Sigmoid colon (tissue), 7 donors: ENCODE data around the gene INTS3. TPM values are rescaled to one million over a fixed set of nuclear protein-coding genes. Genes with fewer than 3 reads are reported as not detected.
A peak's percentile ranks its signal among the peaks of the same experiment; 100 is the strongest.

ENCODE experiments used
- DNase-seq: peaks from one replicate; pipeline ENCODE4 v3.0.0-alpha.2; 2019
- H3K27ac ChIP-seq, 4 donors: fragments of 200-600 bp; sonication (generic); one replicate each; pipeline ENCODE4 v1.5.1; 2016 to 2019; ENCODE audit warnings: mild to moderate bottlenecking in 1 of 4
- H3K27me3 ChIP-seq, 3 donors: fragments of 200-600 bp; sonication (generic); one replicate each; pipeline ENCODE4 v1.5.1; 2019; ENCODE audit warnings: mild to moderate bottlenecking in 1 of 3
- H3K36me3 ChIP-seq, 4 donors: fragments of 200-600 bp; sonication (generic); one replicate each; pipeline ENCODE4 v1.5.1; 2016 to 2019
- H3K4me1 ChIP-seq, 4 donors: fragments of 200-600 bp; sonication (generic); one replicate each; pipeline ENCODE4 v1.5.1; 2017 to 2019
- H3K4me3 ChIP-seq, 4 donors: fragments of 200-600 bp; sonication (generic); one replicate each; pipeline ENCODE4 v1.5.1; 2017 to 2019; ENCODE audit warnings: mild to moderate bottlenecking in 2 of 4, moderate library complexity in 1 of 4
- H3K9me3 ChIP-seq, 4 donors: fragments of 200-600 bp in 3 of 4; sonication (generic) in 3 of 4; one replicate each; pipeline versions ENCODE4 v1.5.1 to v1.6.1; 2013 to 2019
- EP300 ChIP-seq, 4 donors: sonication (generic); formaldehyde crosslinking; IDR thresholded peaks; one replicate each; pipeline ENCODE4 v1.6.1; 2017; ENCODE audit warnings: antibody characterized with exemption in 4 of 4
- POLR2A ChIP-seq, 2 donors: fragments of 450-650 bp; IDR thresholded peaks; one replicate each; pipeline ENCODE4 v1.6.1; 2016; ENCODE audit warnings: antibody characterized with exemption in 2 of 2, mild to moderate bottlenecking in 2 of 2, moderate library complexity in 2 of 2
- POLR2AphosphoS5 ChIP-seq, 4 donors: sonication (generic); formaldehyde crosslinking; IDR thresholded peaks; one replicate each; pipeline ENCODE4 v1.6.1; 2017; ENCODE audit warnings: antibody characterized with exemption in 4 of 4
- WGBS, 2 donors: extraction: QIAGEN DNeasy Blood & Tissue Kit; methylation state at CpG; one replicate each; pipeline ENCODE4 v1.1.7; 2013; 5-methylcytosine and 5-hydroxymethylcytosine counted together
- intact Hi-C: fragments of 100-400 bp; cut with DNase I; formaldehyde crosslinking; loops from one replicate; pipeline ENCODE4 v1.15.1; 2023
- polyA plus RNA-seq, 3 donors: library from polyadenylated mRNA; stranded (reverse); fragments of 200-250 nt; gene quantifications; one replicate each; pipeline ENCODE4 v1.2.3, GENCODE V29; 2013
- total RNA-seq, 4 donors: library from RNA; depleted of rRNA; stranded (reverse); fragments of >200 nt; gene quantifications; one replicate each; pipeline ENCODE4 v1.1.0, GENCODE V29; 2016
- TF ChIP-seq, protein P1 (sequence below), 4 experiments: fragments of 450-650 bp in 3 of 4; fragments of 200-600 bp in 1 of 4; IDR thresholded peaks; one replicate each; pipeline ENCODE4 v1.5.1; 2016 to 2019; ENCODE audit warnings: antibody characterized with exemption in 4 of 4, mild to moderate bottlenecking in 3 of 4, moderate library complexity in 2 of 4
- donor health status: healthy with polysubstance abuse.
- donor health status: Bipolar disorder and iron deficiency.
- donor health status: healthy.

The INTS3 gene
- total and polyA plus RNA-seq, 7 donors = 5.4 to 53.7 (median 31.4) TPM

DNA sequence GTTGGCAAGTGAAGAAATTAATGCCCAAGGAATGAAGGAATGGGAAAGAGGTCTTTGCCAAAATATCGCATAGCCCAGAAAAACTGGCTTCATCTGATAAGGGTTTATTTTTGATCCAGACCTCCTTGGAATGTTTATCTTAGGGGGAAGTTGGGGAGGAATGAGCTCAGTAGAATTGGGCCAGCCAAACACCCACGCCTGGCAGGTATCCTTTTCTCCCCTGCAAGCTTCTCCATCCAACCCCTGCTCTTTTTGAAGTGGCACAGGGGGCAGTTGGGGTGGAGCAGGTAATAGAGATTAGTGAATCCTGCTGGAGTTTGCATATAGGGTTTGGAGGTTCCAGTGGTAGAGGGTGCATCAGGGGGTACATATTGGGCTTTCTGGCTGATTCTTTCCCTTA is 21.1 kb downstream of the INTS3 start:
- peaks cover 0 to 60% (median 11%) of the 10 kb centered on the region in 4 donors for H3K4me1 ChIP-seq

GRCh38 chr1:153749408-153750005 is 21.7 kb downstream of the INTS3 start:
- Histone ChIP-seq H3K36me3 (peaks cover 6 to 92% (median 32%) of the 10 kb centered on the region in 4 donors), H3K4me1 (peaks cover 0 to 60% (median 11%) of the 10 kb centered on the region in 4 donors), H3K27me3 (no peaks in the 10 kb centered on the region), H3K9me3 (no peaks in the 10 kb centered on the region), H3K27ac (peak overlapping the region; percentile 45 to 68 (median 52)), H3K4me3 (no peak overlapping the region)
- WGBS, 2 donors = 37 to 46% methylated on average over 6 of the region's 6 CpGs
- DNase-seq = peak; percentile 95
- intact Hi-C loops = loop anchor here (1.0 to 5.0 kb wide), 3 partner anchors 72 to 237 kb away; no protein-coding TSS in a partner anchor
- TF ChIP-seq POLR2AphosphoS5 (IDR thresholded peaks at IDR 0.05) (peak; percentile 38 to 66 (median 51)), EP300 (IDR thresholded peaks at IDR 0.05) (no peak)
- TF ChIP-seq, protein P1, sequence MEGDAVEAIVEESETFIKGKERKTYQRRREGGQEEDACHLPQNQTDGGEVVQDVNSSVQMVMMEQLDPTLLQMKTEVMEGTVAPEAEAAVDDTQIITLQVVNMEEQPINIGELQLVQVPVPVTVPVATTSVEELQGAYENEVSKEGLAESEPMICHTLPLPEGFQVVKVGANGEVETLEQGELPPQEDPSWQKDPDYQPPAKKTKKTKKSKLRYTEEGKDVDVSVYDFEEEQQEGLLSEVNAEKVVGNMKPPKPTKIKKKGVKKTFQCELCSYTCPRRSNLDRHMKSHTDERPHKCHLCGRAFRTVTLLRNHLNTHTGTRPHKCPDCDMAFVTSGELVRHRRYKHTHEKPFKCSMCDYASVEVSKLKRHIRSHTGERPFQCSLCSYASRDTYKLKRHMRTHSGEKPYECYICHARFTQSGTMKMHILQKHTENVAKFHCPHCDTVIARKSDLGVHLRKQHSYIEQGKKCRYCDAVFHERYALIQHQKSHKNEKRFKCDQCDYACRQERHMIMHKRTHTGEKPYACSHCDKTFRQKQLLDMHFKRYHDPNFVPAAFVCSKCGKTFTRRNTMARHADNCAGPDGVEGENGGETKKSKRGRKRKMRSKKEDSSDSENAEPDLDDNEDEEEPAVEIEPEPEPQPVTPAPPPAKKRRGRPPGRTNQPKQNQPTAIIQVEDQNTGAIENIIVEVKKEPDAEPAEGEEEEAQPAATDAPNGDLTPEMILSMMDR (IDR thresholded peaks at IDR 0.05) = peak; percentile 82 to 90 (median 88)

More for the DNA sequence above, 21.1 kb downstream of the INTS3 start:
- WGBS, 2 donors = 78 to 83% methylated on average over 2 of the region's 2 CpGs
- intact Hi-C loops = loop anchor here (1.0 to 2.0 kb wide), 2 partner anchors 72 to 176 kb away; no protein-coding TSS in a partner anchor
- H3K27me3 ChIP-seq = no peaks in the 10 kb centered on the region
- H3K27ac ChIP-seq = peak overlapping the region in 1 of 4 donors; percentile 68
- H3K4me3 ChIP-seq = no peak overlapping the region
- no peak for TF ChIP-seq POLR2A (IDR thresholded peaks at IDR 0.05)
- no peak for DNase-seq
- no peaks in the 10 kb centered on the region for H3K9me3 ChIP-seq
- peaks cover 0 to 92% (median 29%) of the 10 kb centered on the region in 4 donors for H3K36me3 ChIP-seq

GRCh38 chr1:153750026-153750995 is 22.5 kb downstream of the INTS3 start:
- peak overlapping the region; percentile 45 to 68 (median 59) for H3K27ac ChIP-seq
- H3K4me1 ChIP-seq = peaks cover 0 to 58% (median 11%) of the 10 kb centered on the region in 4 donors
- peak in 3 of 4 donors; percentile 11 to 61 (median 55) for TF ChIP-seq POLR2AphosphoS5 (IDR thresholded peaks at IDR 0.05)
- TF ChIP-seq, protein P1 (IDR thresholded peaks at IDR 0.05) = no peak
- no peaks in the 10 kb centered on the region for H3K9me3 ChIP-seq
- peaks cover 10 to 92% (median 35%) of the 10 kb centered on the region in 4 donors for H3K36me3 ChIP-seq
- intact Hi-C loops = loop anchor here (5.0 kb wide), 1 partner anchor 238 kb away; no protein-coding TSS in a partner anchor
- H3K27me3 ChIP-seq = no peaks in the 10 kb centered on the region
- DNase-seq = peak; percentile 77
- H3K4me3 ChIP-seq = no peak overlapping the region
- whole genome bisulfite sequencing, 2 donors = 35 to 67% methylated on average over 6 of the region's 6 CpGs

DNA sequence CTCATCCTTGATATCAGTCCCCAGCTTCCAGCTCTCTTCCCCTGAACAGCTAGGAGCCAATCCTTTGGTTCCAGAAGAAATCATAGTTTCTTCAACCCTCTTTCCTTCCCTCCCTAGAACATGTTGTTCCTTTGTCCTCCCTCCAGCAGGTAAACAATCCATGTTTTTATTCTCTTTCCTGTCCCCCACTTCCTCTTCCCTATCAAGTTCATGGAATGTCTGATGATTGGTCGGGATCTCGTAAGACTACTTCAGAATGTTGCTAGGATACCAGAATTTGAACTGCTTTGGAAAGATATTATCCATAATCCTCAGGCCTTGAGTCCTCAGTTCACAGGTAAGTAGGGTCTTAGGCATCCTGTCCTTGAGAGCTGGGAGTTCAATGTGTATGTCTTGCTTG is 24.2 kb downstream of the INTS3 start:
- intact Hi-C loops = loop anchor here (5.0 kb wide), 1 partner anchor 240 kb away; no protein-coding TSS in a partner anchor

More for the DNA sequence above, 24.2 kb downstream of the INTS3 start:
- Histone ChIP-seq H3K9me3 (no peaks in the 10 kb centered on the region), H3K27ac (peak overlapping the region; percentile 54 to 68 (median 60)), H3K27me3 (no peaks in the 10 kb centered on the region), H3K4me3 (no peak overlapping the region), H3K4me1 (peaks cover 0 to 45% (median 11%) of the 10 kb centered on the region in 4 donors), H3K36me3 (peaks cover 10 to 93% (median 34%) of the 10 kb centered on the region in 4 donors)
- TF ChIP-seq EP300 (IDR thresholded peaks at IDR 0.05) (no peak), POLR2AphosphoS5 (IDR thresholded peaks at IDR 0.05) (peak in 1 of 4 donors; percentile 7), POLR2A (IDR thresholded peaks at IDR 0.05) (no peak)
- TF ChIP-seq, protein P1 (IDR thresholded peaks at IDR 0.05) = no peak
- WGBS, 2 donors = 81 to 88% methylated on average over 2 of the region's 2 CpGs
- no peak for DNase-seq
